ENCODE results near the gene BCL2L11. TPM values are rescaled to one million over a fixed set of nuclear protein-coding genes. Genes with fewer than 3 reads are reported as not detected.
"Not testable (repeated sequence)": the region's sequence is repeated elsewhere in the genome, so short reads cannot be mapped to it uniquely, and the experiment has no call there.

BCL2L11 gene, protein sequence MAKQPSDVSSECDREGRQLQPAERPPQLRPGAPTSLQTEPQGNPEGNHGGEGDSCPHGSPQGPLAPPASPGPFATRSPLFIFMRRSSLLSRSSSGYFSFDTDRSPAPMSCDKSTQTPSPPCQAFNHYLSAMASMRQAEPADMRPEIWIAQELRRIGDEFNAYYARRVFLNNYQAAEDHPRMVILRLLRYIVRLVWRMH
- total RNA-seq, result 10 to 100 TPM; 11.1 to 11.4 TPM

DNA sequence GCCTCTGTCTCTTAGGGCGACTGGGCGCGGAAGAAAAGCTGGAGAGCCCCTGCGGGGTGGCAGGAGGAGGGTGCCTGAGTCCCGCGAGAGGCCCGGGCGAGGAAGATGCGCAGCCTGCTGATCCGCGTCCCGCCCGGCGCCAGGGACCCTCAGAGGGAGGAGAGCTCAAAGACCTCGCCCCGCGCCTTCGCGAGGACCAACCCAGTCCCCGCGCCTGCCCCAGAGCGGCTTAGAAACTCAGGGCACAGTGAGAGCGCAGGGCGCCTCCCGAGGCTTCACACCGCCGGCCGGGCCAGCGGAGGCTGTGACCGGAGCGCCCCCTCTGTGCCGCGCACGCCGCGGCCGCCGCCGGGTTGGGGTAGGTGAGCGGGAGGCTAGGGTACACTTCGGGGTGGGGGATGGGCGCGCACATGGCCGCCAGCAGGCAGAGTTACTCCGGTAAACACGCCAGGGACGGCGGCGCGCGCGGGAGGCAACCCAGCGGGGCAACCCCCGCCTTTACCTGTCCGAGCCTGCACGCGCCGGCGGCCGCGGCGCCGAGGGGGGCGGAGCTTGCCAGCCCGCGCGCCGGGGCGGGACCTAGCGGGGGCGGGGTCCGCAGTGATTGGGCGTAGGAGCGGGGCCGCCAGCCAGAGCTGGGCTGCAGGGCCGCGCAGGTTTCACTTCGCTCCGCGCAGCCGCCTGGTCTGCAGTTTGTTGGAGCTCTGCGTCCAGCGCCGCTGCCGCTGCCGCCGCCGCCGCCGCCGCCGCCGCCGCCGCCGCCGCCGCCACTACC is at the start of gene BCL2L11:
TSS of gene BCL2L11 (plus strand) at position 662 of the 775 bp plus-strand sequence. CDS start 2,832 bp downstream, outside the sequence.
- peaks cover 53% of the 10 kb centered on the region for H3K27me3 Mint-ChIP-seq
- ChIA-PET CTCF (interaction anchor here (0.6 to 1.6 kb wide), 4 partner anchors 50 to 580 kb away, joined by 3 to 7 read pairs (median 4); no protein-coding TSS in a partner anchor), POLR2A (interaction anchor here (0.8 to 1.6 kb wide), 6 partner anchors 9 to 442 kb away, joined by 3 to 7 read pairs (median 3); partner anchors contain the start of gene BUB1)
- H3K4me1 Mint-ChIP-seq, result peaks cover 57% of the 10 kb centered on the region
- no peaks in the 10 kb centered on the region for H3K9me3 Mint-ChIP-seq
- peak within 1 kb of the TSS; percentile 89 for H3K4me3 Mint-ChIP-seq
- H3K36me3 Mint-ChIP-seq (ENCODE audit: low read depth), result peaks cover 22% of the 10 kb centered on the region
- peak within 1 kb of the TSS; percentile 70 for H3K27ac Mint-ChIP-seq
- DNase-seq, result peak; percentile 90

DNA sequence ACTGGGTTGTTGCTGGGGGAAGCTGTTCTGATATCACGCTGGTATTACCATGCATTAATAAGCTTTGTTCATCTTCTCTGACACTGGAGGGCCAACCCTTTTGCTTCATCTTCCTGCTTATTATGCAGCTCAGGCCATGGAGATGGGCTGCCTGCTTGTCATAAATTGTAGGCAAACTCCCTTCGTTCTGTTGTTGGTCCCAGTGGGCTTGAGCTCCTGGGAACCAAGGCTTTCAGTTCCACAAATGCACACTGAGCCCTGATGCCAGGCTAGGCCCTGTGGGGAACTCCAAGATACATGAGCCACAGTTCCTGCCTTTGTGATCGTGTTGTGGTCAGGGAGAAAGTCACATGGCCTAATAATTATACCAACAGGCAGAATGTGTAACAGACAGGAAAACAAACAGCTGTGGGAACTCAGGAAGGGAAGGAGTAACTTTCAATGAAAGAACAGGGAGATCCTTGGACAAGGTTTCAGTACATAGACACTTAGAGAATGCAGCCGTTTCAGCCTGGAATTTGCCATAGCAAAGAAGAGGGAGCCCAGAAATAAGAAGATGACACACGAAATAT is 49.0 kb upstream of the BCL2L11 start:
- Mint-ChIP-seq H3K9me3 (peaks cover 12% of the 10 kb centered on the region), H3K36me3 (ENCODE audit: low read depth) (no peaks in the 10 kb centered on the region), H3K27ac (no peak overlapping the region), H3K4me3 (no peak overlapping the region), H3K4me1 (no peaks in the 10 kb centered on the region), H3K27me3 (peaks cover 46% of the 10 kb centered on the region)
- ChIA-PET POLR2A (no interaction called here), CTCF (no interaction called here)
- no peak for DNase-seq

DNA sequence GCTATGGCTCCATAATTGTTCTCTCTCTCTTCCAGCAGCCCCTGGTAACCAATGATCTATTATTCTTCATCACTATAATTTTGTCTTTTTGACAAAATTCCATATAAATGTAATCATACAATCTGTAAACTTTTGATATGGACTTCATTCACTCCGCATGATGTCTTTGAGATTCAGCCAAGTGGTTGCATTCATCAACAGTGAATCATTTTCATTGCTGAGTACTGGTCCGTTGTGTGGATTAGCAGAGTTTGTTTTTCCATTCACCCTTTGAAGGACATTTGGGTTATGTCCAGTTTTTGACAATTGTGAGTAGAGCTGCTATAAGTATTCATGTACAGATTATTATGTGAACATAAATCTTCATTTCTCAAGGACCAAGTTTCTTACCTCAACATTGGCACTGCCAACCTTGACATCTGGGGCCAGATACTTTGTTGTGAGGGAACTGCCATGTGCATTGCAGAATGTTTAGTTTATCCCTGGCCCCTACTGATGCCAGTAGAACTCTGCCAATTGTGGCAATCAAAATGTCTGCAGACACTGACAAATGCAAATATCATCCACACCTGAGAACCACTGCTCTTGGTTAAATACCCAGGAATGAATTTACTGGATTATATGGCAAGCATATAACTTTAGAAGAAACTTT is 48.4 kb upstream of the BCL2L11 start:
- Mint-ChIP-seq H3K4me3 (no peak overlapping the region), H3K27ac (no peak overlapping the region), H3K9me3 (peaks cover 12% of the 10 kb centered on the region), H3K4me1 (no peaks in the 10 kb centered on the region), H3K36me3 (ENCODE audit: low read depth) (no peaks in the 10 kb centered on the region), H3K27me3 (peaks cover 51% of the 10 kb centered on the region)
- DNase-seq, result no peak
- CTCF ChIA-PET, result no interaction called here
- POLR2A ChIA-PET, result no interaction called here

DNA sequence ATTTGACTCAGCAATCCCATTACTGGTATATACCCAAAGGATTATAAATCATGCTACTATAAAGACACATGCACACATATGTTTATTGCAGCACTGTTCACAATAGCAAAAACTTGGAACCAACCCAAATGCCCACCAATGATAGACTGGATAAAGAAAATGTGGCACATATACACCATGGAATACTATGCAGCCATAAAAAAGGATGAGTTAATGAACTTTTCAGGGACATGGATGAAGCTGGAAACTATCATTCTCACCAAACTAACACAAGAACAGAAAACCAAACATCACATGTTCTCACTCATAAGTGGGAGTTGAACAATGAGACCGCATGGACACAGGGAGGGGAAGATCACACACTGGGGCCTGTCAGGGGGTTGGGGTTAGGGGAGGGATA is 38.1 kb upstream of the BCL2L11 start:
- peaks cover 85% of the 10 kb centered on the region for H3K27me3 Mint-ChIP-seq
- CTCF ChIA-PET; DNase-seq; H3K27ac Mint-ChIP-seq; H3K4me3 Mint-ChIP-seq; H3K36me3 Mint-ChIP-seq (ENCODE audit: low read depth); POLR2A ChIA-PET; H3K4me1 Mint-ChIP-seq: not testable (repeated sequence)
- peaks cover 14% of the 10 kb centered on the region for H3K9me3 Mint-ChIP-seq

DNA sequence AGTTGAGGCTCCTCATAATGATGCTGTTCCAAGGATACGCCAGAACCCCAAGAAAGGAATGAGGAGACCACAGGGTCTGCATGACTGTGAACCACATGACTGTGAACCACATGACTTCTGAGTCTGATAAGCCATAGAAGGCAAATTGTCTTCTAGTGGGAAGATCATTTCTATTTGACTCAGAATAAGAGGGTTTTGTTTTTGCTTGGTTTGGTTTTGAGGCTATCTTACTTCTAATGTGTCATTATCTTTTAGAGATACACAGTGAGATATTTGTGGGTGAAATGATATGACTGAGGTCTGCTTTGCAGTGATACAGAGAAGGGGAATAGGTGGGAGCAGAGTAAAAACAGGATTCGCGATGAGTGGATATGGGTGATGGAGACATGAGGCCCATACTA is 28.9 kb upstream of the BCL2L11 start:
- Mint-ChIP-seq H3K9me3 (no peaks in the 10 kb centered on the region), H3K27ac (no peak overlapping the region), H3K36me3 (ENCODE audit: low read depth) (no peaks in the 10 kb centered on the region), H3K27me3 (peaks cover 63% of the 10 kb centered on the region), H3K4me1 (peaks cover 9% of the 10 kb centered on the region), H3K4me3 (no peak overlapping the region)
- ChIA-PET CTCF (no interaction called here), POLR2A (interaction anchor here (1.2 kb wide), 1 partner anchor 14 kb away, joined by 3 read pairs; no protein-coding TSS in a partner anchor)
- DNase-seq, result no peak

DNA sequence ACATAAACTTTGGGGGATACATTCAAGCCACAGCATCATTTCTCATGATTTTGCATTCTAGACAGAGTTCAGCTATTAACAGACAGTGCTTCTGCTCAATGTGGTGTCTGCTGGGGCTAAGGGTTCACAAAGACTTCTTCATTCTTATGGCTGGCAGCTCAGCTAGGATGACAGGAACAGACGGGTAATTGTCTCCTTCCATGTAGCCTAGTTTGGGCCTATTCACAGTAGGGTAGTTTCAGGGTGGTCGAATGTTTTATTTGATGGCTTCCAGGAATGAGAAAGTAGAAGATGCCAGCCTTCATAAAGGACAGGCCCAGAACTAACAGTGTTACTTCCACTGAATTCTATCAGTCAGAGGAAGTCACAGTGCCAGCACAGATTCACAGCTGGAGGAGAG is 26.0 kb upstream of the BCL2L11 start:
- Mint-ChIP-seq H3K4me1 (peaks cover 9% of the 10 kb centered on the region), H3K36me3 (ENCODE audit: low read depth) (no peaks in the 10 kb centered on the region), H3K9me3 (no peaks in the 10 kb centered on the region), H3K27me3 (peaks cover 60% of the 10 kb centered on the region), H3K4me3 (no peak overlapping the region), H3K27ac (no peak overlapping the region)
- CTCF ChIA-PET, result no interaction called here
- POLR2A ChIA-PET, result no interaction called here
- DNase-seq, result no peak

DNA sequence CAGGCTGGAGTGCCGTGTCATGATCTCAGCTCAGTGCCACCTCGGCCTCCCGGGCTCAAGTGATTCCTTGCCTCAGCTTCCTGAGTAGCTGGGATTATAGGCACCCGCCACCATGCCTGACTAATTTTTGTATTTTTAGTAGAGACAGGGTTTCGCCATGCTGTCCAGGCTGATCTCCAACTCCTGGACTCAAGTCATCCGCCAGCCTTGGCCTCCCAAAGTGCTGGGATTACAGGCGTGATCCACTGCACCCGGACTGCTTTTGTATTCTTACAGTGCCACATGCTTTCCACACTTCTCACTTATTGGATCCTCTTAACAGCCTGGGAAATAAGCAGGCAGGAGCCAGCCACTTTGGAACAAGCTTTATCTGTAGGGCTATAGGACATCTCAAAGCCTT is 25.3 kb upstream of the BCL2L11 start:
- no peak for DNase-seq
- H3K27me3 Mint-ChIP-seq, result peaks cover 58% of the 10 kb centered on the region
- CTCF ChIA-PET, result no interaction called here
- POLR2A ChIA-PET, result no interaction called here
- no peak overlapping the region for H3K4me3 Mint-ChIP-seq
- no peaks in the 10 kb centered on the region for H3K9me3 Mint-ChIP-seq
- no peak overlapping the region for H3K27ac Mint-ChIP-seq
- H3K4me1 Mint-ChIP-seq, result peaks cover 14% of the 10 kb centered on the region
- no peaks in the 10 kb centered on the region for H3K36me3 Mint-ChIP-seq (ENCODE audit: low read depth)

DNA sequence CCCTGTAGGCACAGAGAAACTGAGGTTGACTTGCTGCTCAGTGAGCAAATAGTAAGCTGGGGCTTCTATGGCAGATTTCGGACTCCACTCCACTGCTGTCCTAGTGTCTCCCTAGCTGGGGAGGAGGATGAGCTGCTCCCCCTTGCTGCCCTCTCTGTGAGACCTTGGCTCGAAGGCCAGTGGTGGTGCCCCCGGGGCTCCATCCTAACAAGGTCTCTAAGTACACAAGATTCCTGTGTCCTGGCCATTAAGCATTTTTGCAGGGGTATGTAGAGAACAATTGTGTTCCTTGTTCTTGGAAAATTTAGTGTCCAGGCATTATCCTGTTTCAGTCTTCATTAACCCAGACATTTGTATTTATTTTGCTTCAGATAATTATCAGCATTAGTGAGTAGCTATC is 21.3 kb upstream of the BCL2L11 start:
- Mint-ChIP-seq H3K9me3 (peaks cover 3% of the 10 kb centered on the region), H3K4me3 (no peak overlapping the region), H3K27me3 (peaks cover 50% of the 10 kb centered on the region), H3K27ac (no peak overlapping the region), H3K36me3 (ENCODE audit: low read depth) (no peaks in the 10 kb centered on the region), H3K4me1 (peaks cover 21% of the 10 kb centered on the region)
- ChIA-PET CTCF (no interaction called here), POLR2A (no interaction called here)
- no peak for DNase-seq

DNA sequence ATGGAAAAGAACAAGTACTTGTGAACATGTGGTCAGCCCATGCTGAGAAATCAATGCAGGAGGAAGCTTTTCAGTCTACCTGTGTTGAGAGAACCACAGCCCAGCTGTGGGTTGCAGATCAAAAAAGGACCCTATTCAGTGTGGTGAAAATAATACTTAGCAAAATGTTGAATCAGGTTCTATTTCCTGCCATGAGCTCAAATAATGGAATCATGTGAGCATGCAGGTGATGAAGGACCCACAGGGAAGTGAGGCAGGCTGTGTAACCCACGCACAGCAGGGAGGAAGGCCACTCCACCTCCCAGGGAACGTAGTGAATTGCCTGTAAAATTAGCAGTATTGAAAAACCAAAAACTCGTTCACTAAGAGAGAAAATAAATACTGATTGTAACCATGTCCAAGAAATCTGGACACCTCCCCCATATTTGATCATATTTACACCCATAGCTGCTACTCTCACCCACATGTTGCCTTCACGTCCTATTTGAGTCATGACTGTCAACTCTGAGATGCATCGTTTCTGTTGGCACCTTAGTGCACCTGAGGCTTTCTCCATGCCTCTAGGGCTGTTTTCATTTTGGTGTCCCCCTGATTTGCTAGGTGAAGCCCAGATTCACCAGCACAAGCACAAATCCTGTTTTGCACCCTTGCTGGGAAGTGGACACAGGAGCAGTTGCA is 20.5 kb upstream of the BCL2L11 start:
- no peak for DNase-seq
- Mint-ChIP-seq H3K4me1 (peaks cover 21% of the 10 kb centered on the region), H3K27ac (peak overlapping the region; percentile 13), H3K36me3 (ENCODE audit: low read depth) (no peaks in the 10 kb centered on the region), H3K4me3 (no peak overlapping the region), H3K9me3 (peaks cover 3% of the 10 kb centered on the region), H3K27me3 (peaks cover 44% of the 10 kb centered on the region)
- POLR2A ChIA-PET, result interaction anchor here (1.4 kb wide), 1 partner anchor 14 kb away, joined by 4 read pairs; no protein-coding TSS in a partner anchor
- CTCF ChIA-PET, result no interaction called here

DNA sequence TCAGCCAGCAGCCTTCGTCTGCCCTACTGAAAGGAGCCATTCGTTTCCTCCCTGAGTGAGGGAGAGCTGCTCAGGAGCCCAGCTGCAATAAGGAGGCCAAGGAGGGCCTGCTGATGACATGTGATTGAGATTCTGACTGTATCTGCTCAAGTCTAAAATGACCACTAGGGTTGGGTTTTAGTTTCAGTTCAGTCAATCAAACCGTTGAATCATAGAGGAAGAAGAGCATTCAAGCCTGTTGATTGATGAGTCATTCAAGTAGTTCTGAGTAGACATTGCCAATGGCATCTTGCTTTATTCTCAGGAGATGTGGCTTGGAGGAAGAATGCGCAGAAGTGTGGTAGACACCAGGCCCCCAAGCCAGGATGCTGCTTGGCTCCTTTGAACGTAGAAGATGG is 19.9 kb upstream of the BCL2L11 start:
- POLR2A ChIA-PET, result interaction anchor here (1.4 kb wide), 1 partner anchor 14 kb away, joined by 4 read pairs; no protein-coding TSS in a partner anchor
- peak; percentile 38 for DNase-seq
- peaks cover 21% of the 10 kb centered on the region for H3K4me1 Mint-ChIP-seq
- H3K9me3 Mint-ChIP-seq, result peaks cover 3% of the 10 kb centered on the region
- H3K4me3 Mint-ChIP-seq, result no peak overlapping the region
- peaks cover 45% of the 10 kb centered on the region for H3K27me3 Mint-ChIP-seq
- peak overlapping the region; percentile 13 for H3K27ac Mint-ChIP-seq
- CTCF ChIA-PET, result no interaction called here
- H3K36me3 Mint-ChIP-seq (ENCODE audit: low read depth), result no peaks in the 10 kb centered on the region

DNA sequence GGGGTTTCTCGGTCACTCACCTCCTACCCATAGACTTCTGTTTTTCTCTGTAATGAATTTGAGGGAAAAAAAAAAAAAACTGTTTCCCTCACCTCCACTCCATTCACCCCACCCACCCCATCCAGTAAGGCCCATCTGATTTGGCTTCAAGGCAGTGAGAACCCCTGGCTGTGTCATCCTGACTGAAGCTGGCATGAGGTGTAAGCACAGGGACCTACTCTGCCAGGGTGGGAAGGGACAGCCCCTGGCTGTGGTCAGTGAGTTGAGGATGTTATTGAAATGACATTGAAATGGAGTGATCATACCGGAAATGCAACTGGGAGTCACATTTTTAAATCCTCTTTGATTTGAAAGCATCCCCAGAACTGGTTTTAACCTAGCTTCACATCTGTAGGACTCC is 19.1 kb upstream of the BCL2L11 start:
- Mint-ChIP-seq H3K27me3 (peaks cover 53% of the 10 kb centered on the region), H3K4me1 (peaks cover 21% of the 10 kb centered on the region), H3K36me3 (ENCODE audit: low read depth) (no peaks in the 10 kb centered on the region), H3K27ac (no peak overlapping the region), H3K4me3 (no peak overlapping the region), H3K9me3 (peaks cover 3% of the 10 kb centered on the region)
- CTCF ChIA-PET, result no interaction called here
- no peak for DNase-seq
- POLR2A ChIA-PET, result interaction anchor here (0.6 to 1.4 kb wide), 2 partner anchors 13 to 388 kb away, joined by 4 read pairs; no protein-coding TSS in a partner anchor

DNA sequence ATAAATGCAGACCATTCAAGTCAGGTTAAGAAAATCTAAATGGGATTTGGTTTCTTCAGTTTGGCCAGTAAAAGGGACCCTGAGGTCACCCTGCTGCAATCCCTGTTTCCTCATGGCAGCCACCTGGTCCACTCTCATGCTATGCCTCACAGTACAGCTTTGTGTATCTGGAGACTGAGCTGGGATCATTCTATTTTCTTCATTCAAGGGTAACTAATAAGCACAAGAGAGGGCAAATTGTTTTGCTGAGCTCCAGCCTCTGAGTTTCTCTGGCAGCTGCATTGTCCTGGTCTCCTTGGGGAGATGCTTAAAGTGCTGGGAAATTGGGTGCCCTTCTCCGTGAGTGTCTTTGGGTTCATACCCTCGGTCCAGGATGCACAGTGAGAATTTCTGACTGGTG is 18.5 kb upstream of the BCL2L11 start:
- Mint-ChIP-seq H3K9me3 (peaks cover 3% of the 10 kb centered on the region), H3K27me3 (peaks cover 59% of the 10 kb centered on the region), H3K4me1 (peaks cover 21% of the 10 kb centered on the region), H3K27ac (no peak overlapping the region), H3K36me3 (ENCODE audit: low read depth) (no peaks in the 10 kb centered on the region), H3K4me3 (no peak overlapping the region)
- ChIA-PET CTCF (no interaction called here), POLR2A (no interaction called here)
- no peak for DNase-seq

DNA sequence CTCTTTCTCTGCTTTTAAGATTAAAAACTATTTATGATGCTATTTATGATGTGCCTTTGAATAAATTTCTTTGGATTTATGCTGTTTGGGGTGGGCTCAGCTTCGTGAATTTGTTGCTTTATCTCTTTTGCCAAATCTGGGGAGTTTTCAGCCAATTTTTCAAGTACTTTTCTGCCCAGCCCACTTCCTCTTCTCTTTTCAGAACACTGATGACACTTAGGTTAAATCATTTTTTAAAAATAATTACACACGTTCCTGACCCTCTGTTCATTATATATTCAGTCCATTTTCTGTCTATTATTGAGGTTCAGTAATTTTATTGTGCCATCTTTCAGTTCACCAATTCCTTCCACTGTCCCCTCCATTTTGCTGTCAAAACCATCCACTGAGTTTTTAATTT is 14.8 kb upstream of the BCL2L11 start:
- Mint-ChIP-seq H3K4me3 (no peak overlapping the region), H3K27ac (no peak overlapping the region), H3K9me3 (peaks cover 1% of the 10 kb centered on the region), H3K36me3 (ENCODE audit: low read depth) (no peaks in the 10 kb centered on the region), H3K27me3 (peaks cover 58% of the 10 kb centered on the region), H3K4me1 (peaks cover 12% of the 10 kb centered on the region)
- ChIA-PET POLR2A (no interaction called here), CTCF (no interaction called here)
- DNase-seq, result no peak

Data from activated CD4-positive, alpha-beta memory T cell treated with anti-CD3 and anti-CD28 coated beads, Interleukin-2, amount 10 ng/mL, durations not matched to agents 7 days and 5 days (primary cell).